Colonic mucosa (tissue), 4 donors: Measurements from ENCODE around the gene FUBP3. TPM values are rescaled to one million over a fixed set of nuclear protein-coding genes. Genes with fewer than 3 reads are reported as not detected.

Experiments
- DNase-seq: peaks from one replicate; pipeline ENCODE4 v3.0.0-alpha.2; 2020
- H3K27ac ChIP-seq: fragments of 200-600 bp; one replicate; pipeline ENCODE4 v1.8.0; 2021
- H3K27me3 ChIP-seq: fragments of 200-600 bp; one replicate; pipeline ENCODE4 v1.8.0; 2021
- H3K36me3 ChIP-seq: fragments of 200-600 bp; one replicate; pipeline ENCODE4 v1.8.0; 2021
- H3K4me1 ChIP-seq: fragments of 200-600 bp; one replicate; pipeline ENCODE4 v1.8.0; 2021; ENCODE audit warnings: mild to moderate bottlenecking
- H3K4me3 ChIP-seq: fragments of 200-600 bp; one replicate; pipeline ENCODE4 v1.8.0; 2021
- H3K9ac ChIP-seq, 2 donors: one replicate each; pipeline ENCODE4 v1.7.0; 2013; ENCODE audit warnings: control low read depth in 2 of 2, low read depth in 2 of 2, low read length in 2 of 2
- H3K9me3 ChIP-seq: fragments of 200-600 bp; one replicate; pipeline ENCODE4 v1.8.0; 2021
- intact Hi-C: fragments of 100-400 bp; cut with DNase I; formaldehyde crosslinking; loops from one replicate; pipeline ENCODE4 v1.14.1; 2022
- total RNA-seq, 2 donors: library from RNA; stranded (reverse); fragmentation: NEBNext Ultra II Directional in 1 of 2; extraction: Animal tissue kit (Norgen Biotek cat#: 25700) in 1 of 2; gene quantifications; one replicate each; pipeline ENCODE4 v1.2.1, GENCODE V29; 2021
- TF ChIP-seq, protein P1 (sequence below): fragments of 200-600 bp; IDR thresholded peaks from one replicate; pipeline ENCODE4 v1.8.0; 2022; ENCODE audit warnings: antibody characterized with exemption, mild to moderate bottlenecking
- donor health status: healthy.
- donor health status: DM: no; HTN: no; CAD: no.
- donor health status: DM: no; HTN: no; CAD: no.

FUBP3 gene
- total RNA-seq, 2 donors from 2014 or later = 44.7 to 50.0 TPM

DNA sequence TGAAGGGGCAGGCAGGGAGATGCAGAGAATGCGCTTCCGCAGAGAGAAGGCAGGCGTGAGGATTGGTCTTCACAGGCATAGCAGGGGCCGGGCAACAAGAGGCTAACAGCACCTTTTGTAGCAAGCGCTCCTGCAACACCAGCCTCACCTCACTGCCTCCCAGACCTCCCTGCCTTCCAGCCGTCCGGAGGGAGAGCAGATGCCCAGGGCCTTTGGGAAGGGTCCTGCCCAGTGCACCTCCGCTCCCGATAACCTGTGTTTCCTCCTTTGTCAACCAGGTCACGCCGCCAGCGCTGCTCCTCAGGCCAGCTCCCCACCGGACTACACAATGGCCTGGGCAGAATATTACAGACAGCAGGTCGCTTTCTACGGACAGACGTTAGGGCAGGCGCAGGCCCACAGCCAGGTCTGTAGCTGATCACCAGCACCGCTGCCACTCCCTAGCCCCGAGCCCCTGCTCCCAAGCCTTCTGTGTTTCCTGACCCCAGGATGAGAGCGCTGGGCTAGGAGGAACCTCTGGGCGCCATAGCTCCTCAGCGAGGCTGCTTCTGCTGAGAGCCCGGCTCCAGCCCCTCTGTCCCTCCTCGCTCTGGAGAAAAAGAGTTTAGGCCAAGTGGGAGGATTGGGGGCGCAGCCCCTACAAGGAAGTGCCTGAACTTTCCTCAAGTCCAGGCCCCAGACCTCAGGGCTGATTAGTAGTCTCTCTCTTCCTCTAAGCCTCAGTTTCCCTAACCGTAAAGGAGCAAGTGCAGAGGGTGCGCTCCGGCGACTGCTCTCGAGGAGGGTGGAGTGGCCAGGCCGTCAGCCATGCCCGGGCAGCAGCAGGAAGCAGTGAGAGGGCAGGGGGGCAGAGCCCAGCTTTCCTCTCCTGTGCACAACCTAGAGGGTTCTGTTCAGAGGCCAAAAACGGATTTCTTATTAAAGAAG lies 56.6 kb downstream of the FUBP3 start:
- H3K9me3 ChIP-seq = no peaks in the 10 kb centered on the region
- peaks cover 6% of the 10 kb centered on the region for H3K36me3 ChIP-seq
- no peak for DNase-seq
- no peak overlapping the region for H3K27ac ChIP-seq
- no peaks in the 10 kb centered on the region for H3K27me3 ChIP-seq
- no peak overlapping the region for H3K4me3 ChIP-seq
- H3K4me1 ChIP-seq = no peaks in the 10 kb centered on the region
- TF ChIP-seq, protein P1, sequence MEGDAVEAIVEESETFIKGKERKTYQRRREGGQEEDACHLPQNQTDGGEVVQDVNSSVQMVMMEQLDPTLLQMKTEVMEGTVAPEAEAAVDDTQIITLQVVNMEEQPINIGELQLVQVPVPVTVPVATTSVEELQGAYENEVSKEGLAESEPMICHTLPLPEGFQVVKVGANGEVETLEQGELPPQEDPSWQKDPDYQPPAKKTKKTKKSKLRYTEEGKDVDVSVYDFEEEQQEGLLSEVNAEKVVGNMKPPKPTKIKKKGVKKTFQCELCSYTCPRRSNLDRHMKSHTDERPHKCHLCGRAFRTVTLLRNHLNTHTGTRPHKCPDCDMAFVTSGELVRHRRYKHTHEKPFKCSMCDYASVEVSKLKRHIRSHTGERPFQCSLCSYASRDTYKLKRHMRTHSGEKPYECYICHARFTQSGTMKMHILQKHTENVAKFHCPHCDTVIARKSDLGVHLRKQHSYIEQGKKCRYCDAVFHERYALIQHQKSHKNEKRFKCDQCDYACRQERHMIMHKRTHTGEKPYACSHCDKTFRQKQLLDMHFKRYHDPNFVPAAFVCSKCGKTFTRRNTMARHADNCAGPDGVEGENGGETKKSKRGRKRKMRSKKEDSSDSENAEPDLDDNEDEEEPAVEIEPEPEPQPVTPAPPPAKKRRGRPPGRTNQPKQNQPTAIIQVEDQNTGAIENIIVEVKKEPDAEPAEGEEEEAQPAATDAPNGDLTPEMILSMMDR = no peak
- no peak overlapping the region for H3K9ac ChIP-seq
- intact Hi-C loops = no loop called here

GRCh38 chr9:130636648-130637020 lies 57.3 kb downstream of the FUBP3 start:
- Histone ChIP-seq H3K36me3 (peaks cover 6% of the 10 kb centered on the region), H3K27ac (no peak overlapping the region), H3K4me3 (no peak overlapping the region), H3K9ac (no peak overlapping the region), H3K27me3 (no peaks in the 10 kb centered on the region), H3K9me3 (no peaks in the 10 kb centered on the region), H3K4me1 (no peaks in the 10 kb centered on the region)
- DNase-seq = no peak
- TF ChIP-seq, protein P1 = no peak
- intact Hi-C loops = no loop called here

DNA sequence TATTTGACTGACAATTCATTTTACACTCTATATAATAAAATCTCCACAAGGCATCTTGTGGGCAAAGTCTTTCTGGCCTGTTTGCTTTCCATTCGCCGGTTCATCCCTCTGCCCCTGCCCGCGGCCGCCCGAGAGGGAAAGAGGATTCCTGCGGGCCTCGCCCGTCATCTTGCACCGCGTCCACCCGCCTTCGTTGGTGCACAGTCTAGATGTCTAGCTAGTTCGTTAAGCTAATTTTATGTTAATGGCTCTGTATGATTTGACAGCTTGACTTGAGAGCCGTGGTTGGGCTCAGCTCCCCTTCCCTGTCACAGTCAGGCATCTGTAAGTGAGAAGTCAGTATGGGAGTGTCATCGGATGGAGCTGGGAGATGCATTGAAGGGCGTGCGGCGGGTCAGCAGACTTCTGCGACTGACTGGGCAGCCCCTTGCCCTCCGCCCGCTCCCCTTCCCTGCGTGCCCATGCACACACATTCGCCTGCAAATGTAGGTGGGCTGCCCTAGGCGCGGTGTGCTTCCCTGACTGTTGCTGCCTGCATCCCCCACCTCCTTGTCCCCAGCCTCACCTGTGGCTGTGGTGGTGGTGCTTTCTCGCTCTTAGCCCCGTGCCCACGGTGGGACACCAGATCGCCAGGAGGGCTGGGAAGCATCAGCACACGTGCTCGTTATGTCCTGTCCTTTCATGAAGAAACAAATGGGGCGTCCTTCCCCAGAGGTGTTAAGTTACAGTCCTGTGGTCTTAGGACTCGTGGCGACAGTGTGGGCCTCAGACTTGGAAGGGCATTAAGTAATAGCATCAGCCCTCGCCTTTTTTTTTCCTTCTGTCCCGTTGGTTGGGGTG lies 59.1 kb downstream of the FUBP3 start:
- intact Hi-C loops = no loop called here
- H3K4me3 ChIP-seq = no peak overlapping the region
- peaks cover 6% of the 10 kb centered on the region for H3K36me3 ChIP-seq
- TF ChIP-seq, protein P1 = no peak
- no peaks in the 10 kb centered on the region for H3K27me3 ChIP-seq
- H3K27ac ChIP-seq = no peak overlapping the region
- H3K9me3 ChIP-seq = no peaks in the 10 kb centered on the region
- H3K4me1 ChIP-seq = no peaks in the 10 kb centered on the region
- DNase-seq = no peak
- no peak overlapping the region for H3K9ac ChIP-seq

GRCh38 chr9:130639124-130639765 lies 59.9 kb downstream of the FUBP3 start:
- DNase-seq = no peak
- Histone ChIP-seq H3K9me3 (no peaks in the 10 kb centered on the region), H3K4me1 (no peaks in the 10 kb centered on the region), H3K9ac (no peak overlapping the region), H3K36me3 (peaks cover 2% of the 10 kb centered on the region), H3K27me3 (no peaks in the 10 kb centered on the region), H3K27ac (no peak overlapping the region), H3K4me3 (no peak overlapping the region)
- intact Hi-C loops = no loop called here
- TF ChIP-seq, protein P1 = no peak

DNA sequence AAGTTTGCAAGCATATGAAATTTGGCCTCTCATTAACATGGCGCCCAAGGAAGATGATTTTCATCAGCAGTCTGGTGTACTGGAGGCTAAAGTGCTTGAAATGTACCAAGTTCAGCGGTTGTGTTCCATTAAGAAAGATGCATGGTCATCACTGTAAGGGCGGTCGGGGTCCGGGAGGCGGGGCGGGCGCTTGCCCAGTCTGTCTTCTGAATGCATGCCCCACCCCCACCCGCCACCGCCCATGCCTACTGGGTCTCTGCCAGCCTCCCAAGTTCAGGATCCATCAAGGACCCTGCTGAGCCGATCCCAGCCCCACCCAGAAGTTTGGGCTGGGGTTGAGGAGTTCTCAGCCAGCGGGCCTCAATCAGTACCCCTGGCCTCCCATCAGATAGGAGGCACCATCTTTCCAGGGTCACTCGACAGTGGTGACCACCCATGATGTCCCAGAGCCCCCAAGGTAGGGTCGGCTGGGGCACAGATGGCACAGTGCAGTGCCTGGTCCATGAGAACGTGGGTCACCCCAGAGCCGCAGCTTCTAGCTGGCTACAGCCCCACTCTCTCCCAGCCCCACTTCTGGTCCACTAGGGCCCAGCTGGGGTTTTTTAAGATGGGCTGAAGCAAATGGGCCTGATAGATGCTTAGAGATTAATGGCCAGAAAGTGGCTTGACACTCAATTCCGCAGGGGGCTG lies 60.6 kb downstream of the FUBP3 start:
- Histone ChIP-seq H3K9ac (no peak overlapping the region), H3K9me3 (no peaks in the 10 kb centered on the region), H3K27ac (no peak overlapping the region), H3K27me3 (no peaks in the 10 kb centered on the region), H3K4me3 (no peak overlapping the region), H3K36me3 (no peaks in the 10 kb centered on the region), H3K4me1 (no peaks in the 10 kb centered on the region)
- intact Hi-C loops = no loop called here
- DNase-seq = no peak
- TF ChIP-seq, protein P1 = no peak
